ENCODE measurements around the gene RELA. TPM values are rescaled to one million over a fixed set of nuclear protein-coding genes. Genes with fewer than 3 reads are reported as not detected.

RELA gene
- total and polyA plus RNA-seq, 2 of the 4 experiments (the other 2 are of a cell fraction): 8.6 to 53.0 TPM

- H2AFZ ChIP-seq (replicated peaks; ENCODE audit: low read length, poor library complexity): no peak overlapping the region
- in situ Hi-C loops (cut with MboI; ENCODE audit: low sequenced_read_pairs): no loop called here
- H3K4me1 ChIP-seq (ENCODE audit: control insufficient read depth, insufficient read depth, low read length): no peaks in the 10 kb centered on the region
- TF ChIP-seq CHD1 (IDR thresholded peaks at IDR 0.05; ENCODE audit: low read depth, low read length): no peak
- TF ChIP-seq RCOR1 (IDR thresholded peaks at IDR 0.05; ENCODE audit: insufficient replicate concordance, low read length): no peak
- no peak for TF ChIP-seq CEBPB (IDR thresholded peaks at IDR 0.05; ENCODE audit: low read depth, low read length)
- no peak for TF ChIP-seq RFX5 (IDR thresholded peaks at IDR 0.05; ENCODE audit: low read depth, low read length)
- no peak for TF ChIP-seq MAZ (IDR thresholded peaks at IDR 0.05; ENCODE audit: borderline replicate concordance, low read depth, low read length)
- TF ChIP-seq CTCF (conservative IDR thresholded peaks at IDR 0.05; ENCODE audit: low read depth, low read length): no peak
- no peak for TF ChIP-seq ELK1 (IDR thresholded peaks at IDR 0.05; ENCODE audit: borderline replicate concordance, low read depth, low read length)
- no peak for TF ChIP-seq RAD21 (IDR thresholded peaks at IDR 0.05; ENCODE audit: low read length)
- no peak for TF ChIP-seq FOS (IDR thresholded peaks at IDR 0.05; ENCODE audit: low read depth, low read length)
- no peak for TF ChIP-seq USF2 (IDR thresholded peaks at IDR 0.05; ENCODE audit: low read depth, low read length)
- no peak for TF ChIP-seq MAFK (IDR thresholded peaks at IDR 0.05; ENCODE audit: low read depth, low read length)
- no peak for TF ChIP-seq SMC3 (IDR thresholded peaks at IDR 0.05; ENCODE audit: low read depth, low read length)
- no peak for TF ChIP-seq POLR2A (IDR thresholded peaks at IDR 0.05; ENCODE audit: low read depth, low read length)
- TF ChIP-seq BHLHE40 (IDR thresholded peaks at IDR 0.05; ENCODE audit: low read depth, low read length): no peak
- TF ChIP-seq MXI1 (IDR thresholded peaks at IDR 0.05; ENCODE audit: borderline replicate concordance, low read depth, low read length): no peak
- TF ChIP-seq NFE2L2 (IDR thresholded peaks at IDR 0.05; ENCODE audit: low read depth, low read length): no peak
- ChIA-PET POLR2A (ENCODE audit: unreplicated experiment) (no interaction called here), CTCF (no interaction called here)
- H3K27ac ChIP-seq (ENCODE audit: insufficient read depth, low read length): no peak overlapping the region
- H4K8ac ChIP-seq (ENCODE audit: low read depth in 2 of 2, low read length in 2 of 2): no peak overlapping the region
- H3K14ac ChIP-seq (replicated peaks; ENCODE audit: low read depth, low read length): no peak overlapping the region
- no peak for ATAC-seq (ENCODE audit: low read depth)
- no peak overlapping the region for H2BK15ac ChIP-seq (ENCODE audit: low read depth, low read length)
- no peaks in the 10 kb centered on the region for H3K9me1 ChIP-seq (ENCODE audit: insufficient read depth, low read length)
- no peak overlapping the region for H3K4me3 ChIP-seq (ENCODE audit: insufficient read depth, low read depth, low read length)
- H3K56ac ChIP-seq (ENCODE audit: extremely low read depth, insufficient read depth, low read length): no peak overlapping the region
- H3K36me3 ChIP-seq (ENCODE audit: control insufficient read depth, insufficient read depth, low read length): no peaks in the 10 kb centered on the region
- H3K4me2 ChIP-seq (ENCODE audit: low read depth, low read length): no peak overlapping the region
- H2BK120ac ChIP-seq (ENCODE audit: low read depth, low read length): no peak overlapping the region
- no peak overlapping the region for H2BK5ac ChIP-seq (ENCODE audit: low read depth, low read length, poor library complexity, severe bottlenecking)
- H3K27me3 ChIP-seq (ENCODE audit: control insufficient read depth, insufficient read depth, low read length): peaks cover 34% of the 10 kb centered on the region
- BruUV-seq (replicated peaks): no TSS peak
- no peak overlapping the region for H2BK20ac ChIP-seq (ENCODE audit: low read depth, low read length)
- no peak overlapping the region for H2AK9ac ChIP-seq (replicated peaks; ENCODE audit: low read depth, low read length, poor library complexity)
- no CpG with 5 or more reads among the region's 4 CpGs for WGBS, 2 experiments (ENCODE audit: extremely low coverage in 2 of 2, insufficient read length in 1 of 2)
- dilution Hi-C loops (cut with HindIII; ENCODE audit: low sequenced_read_pairs, unreplicated experiment): no loop called here
- H3K9me3 ChIP-seq (ENCODE audit: control insufficient read depth, insufficient read depth, low read length): no peaks in the 10 kb centered on the region
- H3K79me1 ChIP-seq (ENCODE audit: low read depth in 1 of 2, low read length in 2 of 2): no peaks in the 10 kb centered on the region
- H4K91ac ChIP-seq (ENCODE audit: insufficient read depth, low read depth, low read length): no peak overlapping the region
- H3K18ac ChIP-seq (ENCODE audit: low read depth, low read length): no peak overlapping the region
- H4K5ac ChIP-seq (ENCODE audit: low read depth, low read length): no peak overlapping the region
- H3K9ac ChIP-seq (ENCODE audit: low read depth, low read length): no peak overlapping the region
- H4K20me1 ChIP-seq (ENCODE audit: insufficient read depth, low read length): no peaks in the 10 kb centered on the region
- no peak for DNase-seq
- no peak overlapping the region for H2AK5ac ChIP-seq (ENCODE audit: low read depth, low read length)
- no peak overlapping the region for H3K23ac ChIP-seq (ENCODE audit: low read depth, low read length)
- H3K4ac ChIP-seq (ENCODE audit: low read depth, low read length): no peak overlapping the region
- intact Hi-C loops (cut with micrococcal nuclease): no loop called here
Observed at GRCh38 chr11:65703846-65704245, 41.1 kb upstream of the RELA start.
